BLaER1 treated with 17β-estradiol and CSF1 and Interleukin-3, amounts not matched to agents 10 nM and 100 nM (cell line): ENCODE results near the gene CD99.
A peak's percentile ranks its signal among the peaks of the same experiment; 100 is the strongest.
"Not testable (repeated sequence)": the region's sequence is repeated elsewhere in the genome, so short reads cannot be mapped to it uniquely, and the experiment has no call there.

ENCODE experiments used
- H3K27ac ChIP-seq, 11 experiments: shearing (Covaris generic); formaldehyde crosslinking; 2 replicates each; pipeline ENCODE4 v1.8.1; 2022
- H3K27me3 ChIP-seq, 11 experiments: shearing (Covaris generic); formaldehyde crosslinking; 2 replicates each; pipeline ENCODE4 v1.8.1; 2022
- H3K36me3 ChIP-seq, 11 experiments: shearing (Covaris generic); formaldehyde crosslinking; 2 replicates each; pipeline ENCODE4 v1.8.1; 2022
- H3K4me1 ChIP-seq, 10 experiments: shearing (Covaris generic); formaldehyde crosslinking; 2 replicates each; pipeline ENCODE4 v1.8.1; 2022
- H3K4me2 ChIP-seq, 11 experiments: shearing (Covaris generic); formaldehyde crosslinking; 2 replicates each; pipeline ENCODE4 v1.8.1; 2022
- H3K4me3 ChIP-seq, 10 experiments: shearing (Covaris generic); formaldehyde crosslinking; 2 replicates each; pipeline ENCODE4 v1.8.1; 2022
- H3K9ac ChIP-seq, 11 experiments: shearing (Covaris generic); formaldehyde crosslinking; 2 replicates each; pipeline ENCODE4 v1.8.1; 2022
- H3K9me3 ChIP-seq, 11 experiments: shearing (Covaris generic); formaldehyde crosslinking; replicated peaks in 1 of 11; 2 replicates each; pipeline ENCODE4 v1.8.1; 2022
- H4K20me1 ChIP-seq, 11 experiments: shearing (Covaris generic); formaldehyde crosslinking; 2 replicates each; pipeline ENCODE4 v1.8.1; 2022
- Cebpa-rat ChIP-seq, 11 experiments: shearing (Covaris generic); IDR thresholded peaks; 2 replicates each; pipeline ENCODE4 v1.8.1; 2022

The CD99 gene

GRCh38 chrX:2666491-2666890, 24.6 kb upstream of the CD99 start:
- H3K27me3 ChIP-seq = no peaks in the 10 kb centered on the region
- no peak for TF ChIP-seq Cebpa-rat (IDR thresholded peaks at IDR 0.05)
- H4K20me1 ChIP-seq = no peaks in the 10 kb centered on the region
- H3K9ac ChIP-seq = no peak overlapping the region
- H3K4me2 ChIP-seq = 0 out of 22 replicates have a peak overlapping the region, but pooled peaks of 2 of the 11 experiments have one; percentile 11 to 48
- H3K36me3 ChIP-seq = 0 out of 22 replicates have a peak, but pooled peaks cover 0 to 7% (median 0%) of the 10 kb centered on the region in 11 experiments
- H3K4me1 ChIP-seq = peaks cover 25 to 42% (median 36%) of the 10 kb centered on the region in 10 experiments
- H3K4me3 ChIP-seq = no peak overlapping the region
- no peak overlapping the region for H3K27ac ChIP-seq
- no peaks in the 10 kb centered on the region for H3K9me3 ChIP-seq

- Histone ChIP-seq H3K27me3 (no peaks in the 10 kb centered on the region), H3K36me3 (peaks cover 0 to 6% (median 0%) of the 10 kb centered on the region in 11 experiments; a peak in 1 of 22 replicates), H3K27ac (no peak overlapping the region), H3K9me3 (0 out of 22 replicates have a peak, but pooled peaks cover 0 to 4% (median 0%) of the 10 kb centered on the region in 11 experiments), H3K4me3 (no peak overlapping the region), H4K20me1 (no peaks in the 10 kb centered on the region), H3K4me1 (peaks cover under 1 to 14% (median 4%) of the 10 kb centered on the region in 10 experiments; a peak in 14 of 20 replicates), H3K9ac (no peak overlapping the region), H3K4me2 (no peak overlapping the region)
- no peak for TF ChIP-seq Cebpa-rat (IDR thresholded peaks at IDR 0.05)
These were observed 20.1 kb upstream of the CD99 start for GRCh38 chrX:2670978-2671377.

GRCh38 chrX:2672084-2672483, 19.0 kb upstream of the CD99 start:
- H3K9ac ChIP-seq = no peak overlapping the region
- no peaks in the 10 kb centered on the region for H3K27me3 ChIP-seq
- no peak for TF ChIP-seq Cebpa-rat (IDR thresholded peaks at IDR 0.05)
- peaks cover 0 to 10% (median 0%) of the 10 kb centered on the region in 10 experiments; a peak in 5 of 20 replicates for H3K4me1 ChIP-seq
- H3K9me3 ChIP-seq = 0 out of 22 replicates have a peak, but pooled peaks cover 0 to 7% (median 0%) of the 10 kb centered on the region in 11 experiments
- no peak overlapping the region for H3K4me3 ChIP-seq
- no peaks in the 10 kb centered on the region for H4K20me1 ChIP-seq
- no peaks in the 10 kb centered on the region; a peak in 1 of 22 replicates for H3K36me3 ChIP-seq
- H3K27ac ChIP-seq = no peak overlapping the region
- no peak overlapping the region for H3K4me2 ChIP-seq

GRCh38 chrX:2673611-2674010, 17.5 kb upstream of the CD99 start:
- Histone ChIP-seq H4K20me1 (no peaks in the 10 kb centered on the region), H3K9me3 (peaks cover 0 to 7% (median 0%) of the 10 kb centered on the region in 11 experiments; a peak in 1 of 22 replicates), H3K9ac (no peak overlapping the region), H3K4me3 (no peak overlapping the region), H3K27me3 (no peaks in the 10 kb centered on the region), H3K36me3 (no peaks in the 10 kb centered on the region; a peak in 1 of 22 replicates), H3K27ac (no peak overlapping the region), H3K4me2 (no peak overlapping the region), H3K4me1 (peaks cover 0 to 19% (median 0%) of the 10 kb centered on the region in 10 experiments; a peak in 5 of 20 replicates)
- no peak for TF ChIP-seq Cebpa-rat (IDR thresholded peaks at IDR 0.05)

GRCh38 chrX:2675657-2676200, 15.4 kb upstream of the CD99 start:
- H3K27me3 ChIP-seq, H3K36me3 ChIP-seq, H3K4me1 ChIP-seq: not testable (repeated sequence)

GRCh38 chrX:2676794-2677675, 14.1 kb upstream of the CD99 start:
- Histone ChIP-seq H3K27me3 (no peaks in the 10 kb centered on the region), H3K4me1 (peaks cover 0 to 9% (median 0%) of the 10 kb centered on the region in 10 experiments; a peak in 3 of 20 replicates), H3K9ac (no peak overlapping the region), H3K4me2 (peak overlapping the region in 1 of 11 experiments; percentile 22; a peak in 1 of 22 replicates), H3K27ac (no peak overlapping the region), H3K9me3 (peaks cover 0 to 7% (median 0%) of the 10 kb centered on the region in 11 experiments; a peak in 1 of 22 replicates), H3K4me3 (no peak overlapping the region), H3K36me3 (no peaks in the 10 kb centered on the region; a peak in 1 of 22 replicates), H4K20me1 (no peaks in the 10 kb centered on the region)
- TF ChIP-seq Cebpa-rat (IDR thresholded peaks at IDR 0.05) = no peak

More at GRCh38 chrX:2675657-2676200, 15.4 kb upstream of the CD99 start:
- not testable (repeated sequence) for H3K27ac ChIP-seq, H3K9me3 ChIP-seq, H3K9ac ChIP-seq, H3K4me3 ChIP-seq, H4K20me1 ChIP-seq, H3K4me2 ChIP-seq

GRCh38 chrX:2677764-2678163, 13.3 kb upstream of the CD99 start:
- Histone ChIP-seq H3K4me2 (peak overlapping the region in 1 of 11 experiments; percentile 22; a peak in 2 of 22 replicates), H3K27me3 (no peaks in the 10 kb centered on the region), H3K4me3 (no peak overlapping the region), H3K9me3 (peaks cover 0 to 7% (median 0%) of the 10 kb centered on the region in 11 experiments; a peak in 1 of 22 replicates), H4K20me1 (no peaks in the 10 kb centered on the region), H3K27ac (no peak overlapping the region), H3K36me3 (no peaks in the 10 kb centered on the region; a peak in 1 of 22 replicates), H3K9ac (no peak overlapping the region), H3K4me1 (peaks cover 0 to 9% (median 0%) of the 10 kb centered on the region in 10 experiments; a peak in 3 of 20 replicates)
- no peak for TF ChIP-seq Cebpa-rat (IDR thresholded peaks at IDR 0.05)

- Histone ChIP-seq H3K36me3 (no peaks in the 10 kb centered on the region; a peak in 1 of 22 replicates), H3K27ac (no peak overlapping the region), H3K4me2 (no peak overlapping the region), H3K9me3 (peaks cover 0 to 7% (median 0%) of the 10 kb centered on the region in 11 experiments; a peak in 1 of 22 replicates), H3K27me3 (no peaks in the 10 kb centered on the region), H3K4me3 (no peak overlapping the region), H3K9ac (no peak overlapping the region), H4K20me1 (no peaks in the 10 kb centered on the region), H3K4me1 (peaks cover 0 to 9% (median 0%) of the 10 kb centered on the region in 10 experiments; a peak in 3 of 20 replicates)
- no peak for TF ChIP-seq Cebpa-rat (IDR thresholded peaks at IDR 0.05)
These were observed 12.5 kb upstream of the CD99 start for GRCh38 chrX:2678583-2678982.
